Thyroid gland (tissue), 4 donors: ENCODE measurements around the gene HOXB1. TPM values are rescaled to one million over a fixed set of nuclear protein-coding genes. Genes with fewer than 3 reads are reported as not detected.
A peak's percentile ranks its signal among the peaks of the same experiment; 100 is the strongest.

Source experiments
- DNase-seq, 2 donors: peaks; one replicate each; pipeline ENCODE4 v3.0.0-alpha.2; 2019
- H3K27ac ChIP-seq, 3 donors: fragments of 200-600 bp; sonication (generic); 1 replicate in 2 of 3; 2 replicates in 1 of 3; pipeline ENCODE4 v1.5.1; 2016 to 2019; ENCODE audit warnings: mild to moderate bottlenecking in 1 of 3, moderate library complexity in 1 of 3
- H3K27me3 ChIP-seq: fragments of 200-600 bp; sonication (generic); one replicate; pipeline ENCODE4 v1.5.1; 2019
- H3K36me3 ChIP-seq, 2 donors: fragments of 200-600 bp; sonication (generic); one replicate each; pipeline ENCODE4 v1.5.1; 2016 to 2019
- H3K4me1 ChIP-seq, 2 donors: fragments of 200-600 bp; sonication (generic); one replicate each; pipeline ENCODE4 v1.5.1; 2017 to 2019
- H3K4me3 ChIP-seq, 3 donors: fragments of 200-600 bp; sonication (generic); replicated peaks in 1 of 3; 1 replicate in 2 of 3; 2 replicates in 1 of 3; pipeline ENCODE4 v1.5.1; 2016; ENCODE audit warnings: mild to moderate bottlenecking in 1 of 3
- H3K9me3 ChIP-seq: fragments of 200-600 bp; sonication (generic); one replicate; pipeline ENCODE4 v1.5.1; 2017
- POLR2A ChIP-seq, 2 donors: fragments of 450-650 bp; IDR thresholded peaks; one replicate each; pipeline ENCODE4 v1.6.1; 2017; ENCODE audit warnings: antibody characterized with exemption in 2 of 2, mild to moderate bottlenecking in 2 of 2, moderate library complexity in 1 of 2
- WGBS, 2 donors: methylation state at CpG; one replicate each; pipeline ENCODE4 v1.1.5; 2017; 5-methylcytosine and 5-hydroxymethylcytosine counted together
- intact Hi-C: fragments of 100-400 bp; cut with DNase I; formaldehyde crosslinking; loops from one replicate; pipeline ENCODE4 v1.15.1; 2023
- total RNA-seq, 4 donors: library from RNA; depleted of rRNA; stranded (reverse); fragments of >200 nt; gene quantifications; one replicate each; pipeline ENCODE4 v1.2.3, GENCODE V29; 2016
- TF ChIP-seq, protein P1 (sequence below), 6 experiments: fragments of 200-600 bp in 3 of 6; fragments of 450-650 bp in 3 of 6; sonication (generic) in 3 of 6; IDR thresholded peaks; one replicate each; pipeline ENCODE4 v1.5.1; 2016 to 2019; ENCODE audit warnings: antibody characterized with exemption in 6 of 6, mild to moderate bottlenecking in 2 of 6, inconsistent platforms in 1 of 6, moderate library complexity in 1 of 6

The HOXB1 gene
- total RNA-seq, 4 donors from 2014 or later, result not detected

DNA sequence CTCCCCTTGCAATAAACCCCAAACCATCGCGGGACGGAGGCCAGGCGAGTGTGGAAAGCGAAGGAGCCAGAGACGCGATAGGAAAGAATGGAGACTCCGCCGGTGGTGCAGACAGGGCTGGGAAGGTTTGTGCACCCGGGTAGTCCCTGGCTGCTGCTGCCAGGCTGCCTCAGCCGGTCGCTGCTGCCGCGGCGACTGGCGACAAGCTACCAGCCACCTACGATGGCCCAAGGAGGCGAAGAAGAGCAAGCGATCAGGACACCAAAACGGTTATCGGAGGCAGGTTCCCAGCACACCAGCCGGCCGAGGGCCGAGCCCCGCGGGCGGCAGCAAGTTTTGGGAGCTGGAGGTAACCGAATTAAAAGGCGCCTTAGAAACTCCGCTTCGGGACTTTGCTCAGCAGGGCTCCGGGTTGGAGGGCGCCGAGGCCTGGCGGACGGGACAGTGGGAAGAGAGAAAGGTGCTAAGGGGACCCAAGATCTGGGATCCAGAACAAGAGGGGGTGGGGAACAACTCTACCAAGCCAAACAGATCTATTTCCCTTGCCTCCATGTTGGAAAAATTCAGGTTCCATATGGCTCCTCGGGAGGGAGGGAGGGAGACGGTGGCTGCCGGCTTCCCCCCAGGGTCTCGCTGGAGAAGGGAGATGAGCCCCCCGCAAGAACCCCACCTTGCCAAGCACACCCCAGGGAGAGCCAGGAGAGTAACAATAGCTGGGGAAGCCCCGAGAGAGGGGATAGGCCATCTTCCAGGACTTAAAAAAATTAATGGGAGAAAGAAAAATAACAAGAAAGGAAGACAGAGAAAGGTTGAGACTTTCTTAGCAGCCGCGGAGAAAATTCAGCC, 23.8 kb upstream of the HOXB1 start:
- Histone ChIP-seq H3K36me3 (no peaks in the 10 kb centered on the region), H3K4me1 (no peaks in the 10 kb centered on the region), H3K27ac (peak overlapping the region; percentile 46 to 66 (median 49)), H3K4me3 (peak overlapping the region in 1 of 3 donors; percentile 15), H3K9me3 (no peaks in the 10 kb centered on the region), H3K27me3 (peaks cover 58% of the 10 kb centered on the region)
- TF ChIP-seq, protein P1, sequence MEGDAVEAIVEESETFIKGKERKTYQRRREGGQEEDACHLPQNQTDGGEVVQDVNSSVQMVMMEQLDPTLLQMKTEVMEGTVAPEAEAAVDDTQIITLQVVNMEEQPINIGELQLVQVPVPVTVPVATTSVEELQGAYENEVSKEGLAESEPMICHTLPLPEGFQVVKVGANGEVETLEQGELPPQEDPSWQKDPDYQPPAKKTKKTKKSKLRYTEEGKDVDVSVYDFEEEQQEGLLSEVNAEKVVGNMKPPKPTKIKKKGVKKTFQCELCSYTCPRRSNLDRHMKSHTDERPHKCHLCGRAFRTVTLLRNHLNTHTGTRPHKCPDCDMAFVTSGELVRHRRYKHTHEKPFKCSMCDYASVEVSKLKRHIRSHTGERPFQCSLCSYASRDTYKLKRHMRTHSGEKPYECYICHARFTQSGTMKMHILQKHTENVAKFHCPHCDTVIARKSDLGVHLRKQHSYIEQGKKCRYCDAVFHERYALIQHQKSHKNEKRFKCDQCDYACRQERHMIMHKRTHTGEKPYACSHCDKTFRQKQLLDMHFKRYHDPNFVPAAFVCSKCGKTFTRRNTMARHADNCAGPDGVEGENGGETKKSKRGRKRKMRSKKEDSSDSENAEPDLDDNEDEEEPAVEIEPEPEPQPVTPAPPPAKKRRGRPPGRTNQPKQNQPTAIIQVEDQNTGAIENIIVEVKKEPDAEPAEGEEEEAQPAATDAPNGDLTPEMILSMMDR (IDR thresholded peaks at IDR 0.05), result no peak
- no peak for TF ChIP-seq POLR2A (IDR thresholded peaks at IDR 0.05)
- 20 to 34% methylated on average over 40 to 44 of the region's 44 CpGs for WGBS, 2 donors
- intact Hi-C loops, result no loop called here
- no peak for DNase-seq

DNA sequence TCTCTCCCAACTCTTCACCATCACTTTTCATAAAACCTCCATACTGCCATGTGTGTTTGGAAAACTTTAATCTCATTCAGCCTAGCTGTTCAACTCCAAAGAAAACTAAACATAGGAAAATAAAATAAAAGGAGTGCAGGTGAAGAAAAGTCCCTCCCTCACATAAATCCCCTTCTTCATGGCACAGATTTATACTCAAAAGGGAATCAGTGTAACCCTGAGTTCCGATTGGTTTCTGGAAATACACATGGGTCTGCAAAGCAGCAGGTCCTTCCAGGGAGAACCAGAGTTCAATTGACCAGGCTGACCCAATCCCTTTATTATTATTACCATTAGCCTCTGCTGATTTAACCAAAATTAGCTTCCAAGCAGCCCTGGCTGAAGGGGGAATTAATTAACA, 23.0 kb upstream of the HOXB1 start:
- Histone ChIP-seq H3K4me1 (no peaks in the 10 kb centered on the region), H3K4me3 (no peak overlapping the region), H3K36me3 (no peaks in the 10 kb centered on the region), H3K27me3 (peaks cover 59% of the 10 kb centered on the region), H3K27ac (peak overlapping the region in 1 of 3 donors; percentile 49), H3K9me3 (no peaks in the 10 kb centered on the region)
- 30 to 50% methylated on average over 1 of the region's 1 CpG for WGBS, 2 donors
- TF ChIP-seq POLR2A (IDR thresholded peaks at IDR 0.05), result no peak
- TF ChIP-seq, protein P1 (IDR thresholded peaks at IDR 0.05), result no peak
- intact Hi-C loops, result no loop called here
- DNase-seq, result no peak

- H3K27ac ChIP-seq, result peak overlapping the region in 1 of 3 donors; percentile 52
Observed at GRCh38 chr17:48553190-48553547, 22.4 kb upstream of the HOXB1 start.

GRCh38 chr17:48552466-48553189, 21.8 kb upstream of the HOXB1 start:
- no peak overlapping the region for H3K4me3 ChIP-seq
- no peak for DNase-seq
- peaks cover 64% of the 10 kb centered on the region for H3K27me3 ChIP-seq
- no peaks in the 10 kb centered on the region for H3K36me3 ChIP-seq
- peak overlapping the region in 1 of 3 donors; percentile 52 for H3K27ac ChIP-seq
- TF ChIP-seq, protein P1 (IDR thresholded peaks at IDR 0.05), result no peak
- TF ChIP-seq POLR2A (IDR thresholded peaks at IDR 0.05), result no peak
- intact Hi-C loops, result no loop called here
- 8 to 23% methylated on average over 11 of the region's 11 CpGs for WGBS, 2 donors
- H3K4me1 ChIP-seq, result no peaks in the 10 kb centered on the region
- H3K9me3 ChIP-seq, result no peaks in the 10 kb centered on the region

More at GRCh38 chr17:48553190-48553547, 22.4 kb upstream of the HOXB1 start:
- no peaks in the 10 kb centered on the region for H3K4me1 ChIP-seq
- no peak for TF ChIP-seq POLR2A (IDR thresholded peaks at IDR 0.05)
- TF ChIP-seq, protein P1 (IDR thresholded peaks at IDR 0.05), result no peak
- intact Hi-C loops, result no loop called here
- H3K4me3 ChIP-seq, result no peak overlapping the region
- 24 to 28% methylated on average over 5 of the region's 5 CpGs for WGBS, 2 donors
- H3K9me3 ChIP-seq, result no peaks in the 10 kb centered on the region
- no peak for DNase-seq
- no peaks in the 10 kb centered on the region for H3K36me3 ChIP-seq
- peaks cover 59% of the 10 kb centered on the region for H3K27me3 ChIP-seq
